NCI-H345 treated with DMSO at 0.1 percent for 48 hours (cell line): Measurements from ENCODE around the gene DNAJB4.
A peak's percentile ranks its signal among the peaks of the same experiment; 100 is the strongest.
"Not testable (repeated sequence)": the region's sequence is repeated elsewhere in the genome, so short reads cannot be mapped to it uniquely, and the experiment has no call there.

ENCODE experiments used
- DNase-seq: peaks from one replicate; lab custom pipeline; 2025; ENCODE audit not compliant: unreplicated experiment; lab: John Stamatoyannopoulos, UW

Gene DNAJB4

GRCh38 chr1:78004719-78005447 is at the start of gene DNAJB4:
DNAJB4 (plus strand) TSS chr1:78004939; CDS start chr1:78005111, 172 bp downstream.
- no peak for DNase-seq

GRCh38 chr1:77955709-77956108 is 49.0 kb upstream of the DNAJB4 start:
- no peak for DNase-seq

- no peak for DNase-seq
These were observed 48.3 kb upstream of the DNAJB4 start for GRCh38 chr1:77956464-77956863.

GRCh38 chr1:77958391-77958790 is 46.3 kb upstream of the DNAJB4 start:
- DNase-seq = no peak

- DNase-seq = no peak
These were observed 45.9 kb upstream of the DNAJB4 start for GRCh38 chr1:77958850-77959249.

- DNase-seq = no peak
These were observed 43.3 kb upstream of the DNAJB4 start for GRCh38 chr1:77961392-77961791.

GRCh38 chr1:77966291-77966690 is 38.4 kb upstream of the DNAJB4 start:
- DNase-seq = no peak

- DNase-seq = no peak
These were observed 34.5 kb upstream of the DNAJB4 start for GRCh38 chr1:77970192-77970591.

GRCh38 chr1:77972080-77972479 is 32.7 kb upstream of the DNAJB4 start:
- no peak for DNase-seq

GRCh38 chr1:77975386-77975785 is 29.4 kb upstream of the DNAJB4 start:
- no peak for DNase-seq

GRCh38 chr1:77975907-77976306 is 28.8 kb upstream of the DNAJB4 start:
- no peak for DNase-seq

- DNase-seq = no peak
These were observed 28.2 kb upstream of the DNAJB4 start for GRCh38 chr1:77976433-77977076.

- no peak for DNase-seq
These were observed 26.8 kb upstream of the DNAJB4 start for GRCh38 chr1:77977989-77978292.

- peak; percentile 67 for DNase-seq
These were observed 26.3 kb upstream of the DNAJB4 start for GRCh38 chr1:77978293-77978968.

- DNase-seq = peak; percentile 96
These were observed 25.5 kb upstream of the DNAJB4 start, which contains the start of gene FUBP1 for GRCh38 chr1:77978969-77979876. FUBP1 (minus strand) TSS chr1:77979072; CDS start chr1:77979004, 68 bp downstream.

- not testable (repeated sequence) for DNase-seq
These were observed 21.3 kb upstream of the DNAJB4 start for GRCh38 chr1:77983352-77983996.

GRCh38 chr1:77983997-77984355 is 20.8 kb upstream of the DNAJB4 start:
- DNase-seq = no peak

- no peak for DNase-seq
These were observed 20.1 kb upstream of the DNAJB4 start for GRCh38 chr1:77984629-77985028.

GRCh38 chr1:77986810-77987209 is 17.9 kb upstream of the DNAJB4 start:
- DNase-seq = no peak

- DNase-seq = no peak
These were observed 16.8 kb upstream of the DNAJB4 start for GRCh38 chr1:77987919-77988318.

- no peak for DNase-seq
These were observed 15.0 kb upstream of the DNAJB4 start for GRCh38 chr1:77989744-77990143.
